ENCODE measurements around the gene FBXO30.

FBXO30 gene

GRCh38 chr6:145836170-145836569, 21.6 kb upstream of the FBXO30 start:
- TF ChIP-seq GATA1 (IDR thresholded peaks at IDR 0.05; ENCODE audit: low read depth, low read length) (no peak), POLR2A (IDR thresholded peaks at IDR 0.05; ENCODE audit: low read length) (no peak)
- no peak for DNase-seq

- TF ChIP-seq GATA1 (IDR thresholded peaks at IDR 0.05; ENCODE audit: low read depth, low read length) (no peak), POLR2A (IDR thresholded peaks at IDR 0.05; ENCODE audit: low read length) (no peak)
- no peak for DNase-seq
These were observed 16.0 kb upstream of the FBXO30 start for GRCh38 chr6:145830612-145831011.

GRCh38 chr6:145829950-145830349, 15.4 kb upstream of the FBXO30 start:
- TF ChIP-seq POLR2A (IDR thresholded peaks at IDR 0.05; ENCODE audit: low read length), result no peak
- no peak for TF ChIP-seq GATA1 (IDR thresholded peaks at IDR 0.05; ENCODE audit: low read depth, low read length)
- DNase-seq, result no peak

- TF ChIP-seq POLR2A (IDR thresholded peaks at IDR 0.05; ENCODE audit: low read length), result no peak
- no peak for TF ChIP-seq GATA1 (IDR thresholded peaks at IDR 0.05; ENCODE audit: low read depth, low read length)
- DNase-seq, result no peak
These were observed 14.5 kb upstream of the FBXO30 start for GRCh38 chr6:145829102-145829501.

GRCh38 chr6:145824344-145824743, 9.7 kb upstream of the FBXO30 start:
- no peak for TF ChIP-seq GATA1 (IDR thresholded peaks at IDR 0.05; ENCODE audit: low read depth, low read length)
- no peak for TF ChIP-seq POLR2A (IDR thresholded peaks at IDR 0.05; ENCODE audit: low read length)
- DNase-seq, result no peak

- no peak for TF ChIP-seq POLR2A (IDR thresholded peaks at IDR 0.05; ENCODE audit: low read length)
- no peak for TF ChIP-seq GATA1 (IDR thresholded peaks at IDR 0.05; ENCODE audit: low read depth, low read length)
- DNase-seq, result peak; percentile 12 to 60
These were observed 8.8 kb upstream of the FBXO30 start for GRCh38 chr6:145823328-145823944.

GRCh38 chr6:145822456-145822855, 7.9 kb upstream of the FBXO30 start:
- no peak for TF ChIP-seq GATA1 (IDR thresholded peaks at IDR 0.05; ENCODE audit: low read depth, low read length)
- no peak for TF ChIP-seq POLR2A (IDR thresholded peaks at IDR 0.05; ENCODE audit: low read length)
- DNase-seq, result no peak

- TF ChIP-seq GATA1 (IDR thresholded peaks at IDR 0.05; ENCODE audit: low read depth, low read length), result no peak
- TF ChIP-seq POLR2A (IDR thresholded peaks at IDR 0.05; ENCODE audit: low read length), result no peak
- no peak for DNase-seq
These were observed 5.4 kb upstream of the FBXO30 start for GRCh38 chr6:145819994-145820393.

GRCh38 chr6:145818796-145819195, 4.2 kb upstream of the FBXO30 start:
- TF ChIP-seq POLR2A (IDR thresholded peaks at IDR 0.05; ENCODE audit: low read length), result no peak
- TF ChIP-seq GATA1 (IDR thresholded peaks at IDR 0.05; ENCODE audit: low read depth, low read length), result no peak
- DNase-seq, result no peak

- DNase-seq, result no peak
These were observed 1.8 kb upstream of the FBXO30 start for GRCh38 chr6:145816392-145816791.

GRCh38 chr6:145815309-145816274, 997 bp upstream of the FBXO30 start:
- peak in 1 of 2 experiments; percentile 57 for DNase-seq

More at GRCh38 chr6:145816392-145816791, 1.8 kb upstream of the FBXO30 start:
- TF ChIP-seq GATA1 (IDR thresholded peaks at IDR 0.05; ENCODE audit: low read depth, low read length), result no peak
- TF ChIP-seq POLR2A (IDR thresholded peaks at IDR 0.05; ENCODE audit: low read length), result no peak

GRCh38 chr6:145814035-145814500, 527 bp downstream of the FBXO30 start:
- peak; percentile 76 to 88 for DNase-seq

More at GRCh38 chr6:145815309-145816274, 997 bp upstream of the FBXO30 start:
- TF ChIP-seq POLR2A (IDR thresholded peaks at IDR 0.05; ENCODE audit: low read length) (no peak), GATA1 (IDR thresholded peaks at IDR 0.05; ENCODE audit: low read depth, low read length) (no peak)

GRCh38 chr6:145813285-145814034, 1.1 kb downstream of the FBXO30 start:
- TF ChIP-seq POLR2A (IDR thresholded peaks at IDR 0.05; ENCODE audit: low read length), result no peak
- no peak for TF ChIP-seq GATA1 (IDR thresholded peaks at IDR 0.05; ENCODE audit: low read depth, low read length)
- peak; percentile 85 to 89 for DNase-seq

More at GRCh38 chr6:145814035-145814500, 527 bp downstream of the FBXO30 start:
- TF ChIP-seq GATA1 (IDR thresholded peaks at IDR 0.05; ENCODE audit: low read depth, low read length) (no peak), POLR2A (IDR thresholded peaks at IDR 0.05; ENCODE audit: low read length) (no peak)
